ENCODE results near the gene TEX48. TPM values are rescaled to one million over a fixed set of nuclear protein-coding genes. Genes with fewer than 3 reads are reported as not detected.

The TEX48 gene
- polyA plus RNA-seq, 1 donor from 2014 or later, result not detected

DNA sequence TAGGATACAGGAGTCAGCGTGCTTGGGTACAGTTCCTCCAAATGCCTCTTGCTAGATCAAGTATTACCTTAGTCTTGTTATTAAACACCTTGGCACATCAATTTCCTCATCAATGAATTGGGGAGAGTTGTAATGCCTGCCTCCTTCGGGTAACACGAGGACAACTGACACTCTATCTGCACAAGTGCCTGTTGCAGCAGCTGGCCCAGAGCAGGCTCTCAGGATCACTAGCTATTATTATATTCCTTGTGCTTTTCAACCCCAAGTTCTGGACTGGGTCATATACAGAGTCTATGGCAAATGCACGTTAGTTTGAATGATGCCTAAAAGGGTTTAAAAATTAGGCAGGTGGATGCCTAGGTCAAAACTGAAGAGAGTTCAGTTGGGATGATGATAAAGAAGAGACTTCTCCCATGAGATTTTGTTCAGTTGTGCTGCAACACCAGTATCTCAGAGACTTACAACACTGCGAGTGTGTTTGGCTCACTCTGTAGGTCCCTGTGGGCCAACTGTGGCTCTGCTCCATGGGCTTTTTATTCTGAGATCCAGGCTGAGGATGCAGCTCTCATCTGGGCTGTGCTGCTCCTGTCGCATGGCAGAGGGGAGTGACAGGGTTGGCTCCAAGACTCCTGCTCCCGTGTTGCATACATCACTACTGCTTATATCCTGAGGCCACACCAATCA is 41.1 kb upstream of the TEX48 start:
- Histone ChIP-seq H3K4me3 (ENCODE audit: low read length) (no peak overlapping the region), H3K36me3 (ENCODE audit: insufficient read depth, low read length) (no peaks in the 10 kb centered on the region), H3K9me2 (ENCODE audit: insufficient read depth, low read length) (no peaks in the 10 kb centered on the region), H3K27ac (ENCODE audit: low read length) (no peak overlapping the region), H4K20me1 (ENCODE audit: insufficient read depth) (no peaks in the 10 kb centered on the region), H3F3A (ENCODE audit: insufficient read depth, low read length, poor library complexity, severe bottlenecking) (no peaks in the 10 kb centered on the region), H3K79me2 (replicated peaks; ENCODE audit: insufficient read depth, low read length) (no peaks in the 10 kb centered on the region), H3K27me3 (ENCODE audit: insufficient read depth, low read depth, low read length) (no peaks in the 10 kb centered on the region), H3K9ac (ENCODE audit: low read length) (no peak overlapping the region), H2AFZ (ENCODE audit: low read depth, low read length) (no peak overlapping the region), H3K9me3 (ENCODE audit: low read length) (no peaks in the 10 kb centered on the region), H3K4me2 (ENCODE audit: low read length) (no peak overlapping the region)
- TF ChIP-seq RAD21 (conservative IDR thresholded peaks at IDR 0.05) (no peak), MXI1 (conservative IDR thresholded peaks at IDR 0.05; ENCODE audit: poor library complexity, severe bottlenecking) (no peak), SMC3 (conservative IDR thresholded peaks at IDR 0.05; ENCODE audit: poor library complexity) (no peak), EP300 (conservative IDR thresholded peaks at IDR 0.05; ENCODE audit: poor library complexity, severe bottlenecking) (no peak), TAF1 (IDR thresholded peaks at IDR 0.05; ENCODE audit: low read depth) (no peak), POLR2AphosphoS5 (IDR thresholded peaks at IDR 0.05) (no peak), EZH2 (IDR thresholded peaks at IDR 0.05; ENCODE audit: borderline replicate concordance, insufficient read depth, low read length, poor library complexity, severe bottlenecking) (no peak)
- TF ChIP-seq, protein P1, sequence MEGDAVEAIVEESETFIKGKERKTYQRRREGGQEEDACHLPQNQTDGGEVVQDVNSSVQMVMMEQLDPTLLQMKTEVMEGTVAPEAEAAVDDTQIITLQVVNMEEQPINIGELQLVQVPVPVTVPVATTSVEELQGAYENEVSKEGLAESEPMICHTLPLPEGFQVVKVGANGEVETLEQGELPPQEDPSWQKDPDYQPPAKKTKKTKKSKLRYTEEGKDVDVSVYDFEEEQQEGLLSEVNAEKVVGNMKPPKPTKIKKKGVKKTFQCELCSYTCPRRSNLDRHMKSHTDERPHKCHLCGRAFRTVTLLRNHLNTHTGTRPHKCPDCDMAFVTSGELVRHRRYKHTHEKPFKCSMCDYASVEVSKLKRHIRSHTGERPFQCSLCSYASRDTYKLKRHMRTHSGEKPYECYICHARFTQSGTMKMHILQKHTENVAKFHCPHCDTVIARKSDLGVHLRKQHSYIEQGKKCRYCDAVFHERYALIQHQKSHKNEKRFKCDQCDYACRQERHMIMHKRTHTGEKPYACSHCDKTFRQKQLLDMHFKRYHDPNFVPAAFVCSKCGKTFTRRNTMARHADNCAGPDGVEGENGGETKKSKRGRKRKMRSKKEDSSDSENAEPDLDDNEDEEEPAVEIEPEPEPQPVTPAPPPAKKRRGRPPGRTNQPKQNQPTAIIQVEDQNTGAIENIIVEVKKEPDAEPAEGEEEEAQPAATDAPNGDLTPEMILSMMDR (IDR thresholded peaks at IDR 0.05; ENCODE audit: poor library complexity, severe bottlenecking), result no peak
- TF ChIP-seq, protein P2, sequence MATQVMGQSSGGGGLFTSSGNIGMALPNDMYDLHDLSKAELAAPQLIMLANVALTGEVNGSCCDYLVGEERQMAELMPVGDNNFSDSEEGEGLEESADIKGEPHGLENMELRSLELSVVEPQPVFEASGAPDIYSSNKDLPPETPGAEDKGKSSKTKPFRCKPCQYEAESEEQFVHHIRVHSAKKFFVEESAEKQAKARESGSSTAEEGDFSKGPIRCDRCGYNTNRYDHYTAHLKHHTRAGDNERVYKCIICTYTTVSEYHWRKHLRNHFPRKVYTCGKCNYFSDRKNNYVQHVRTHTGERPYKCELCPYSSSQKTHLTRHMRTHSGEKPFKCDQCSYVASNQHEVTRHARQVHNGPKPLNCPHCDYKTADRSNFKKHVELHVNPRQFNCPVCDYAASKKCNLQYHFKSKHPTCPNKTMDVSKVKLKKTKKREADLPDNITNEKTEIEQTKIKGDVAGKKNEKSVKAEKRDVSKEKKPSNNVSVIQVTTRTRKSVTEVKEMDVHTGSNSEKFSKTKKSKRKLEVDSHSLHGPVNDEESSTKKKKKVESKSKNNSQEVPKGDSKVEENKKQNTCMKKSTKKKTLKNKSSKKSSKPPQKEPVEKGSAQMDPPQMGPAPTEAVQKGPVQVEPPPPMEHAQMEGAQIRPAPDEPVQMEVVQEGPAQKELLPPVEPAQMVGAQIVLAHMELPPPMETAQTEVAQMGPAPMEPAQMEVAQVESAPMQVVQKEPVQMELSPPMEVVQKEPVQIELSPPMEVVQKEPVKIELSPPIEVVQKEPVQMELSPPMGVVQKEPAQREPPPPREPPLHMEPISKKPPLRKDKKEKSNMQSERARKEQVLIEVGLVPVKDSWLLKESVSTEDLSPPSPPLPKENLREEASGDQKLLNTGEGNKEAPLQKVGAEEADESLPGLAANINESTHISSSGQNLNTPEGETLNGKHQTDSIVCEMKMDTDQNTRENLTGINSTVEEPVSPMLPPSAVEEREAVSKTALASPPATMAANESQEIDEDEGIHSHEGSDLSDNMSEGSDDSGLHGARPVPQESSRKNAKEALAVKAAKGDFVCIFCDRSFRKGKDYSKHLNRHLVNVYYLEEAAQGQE (IDR thresholded peaks at IDR 0.05; ENCODE audit: borderline replicate concordance), result no peak

DNA sequence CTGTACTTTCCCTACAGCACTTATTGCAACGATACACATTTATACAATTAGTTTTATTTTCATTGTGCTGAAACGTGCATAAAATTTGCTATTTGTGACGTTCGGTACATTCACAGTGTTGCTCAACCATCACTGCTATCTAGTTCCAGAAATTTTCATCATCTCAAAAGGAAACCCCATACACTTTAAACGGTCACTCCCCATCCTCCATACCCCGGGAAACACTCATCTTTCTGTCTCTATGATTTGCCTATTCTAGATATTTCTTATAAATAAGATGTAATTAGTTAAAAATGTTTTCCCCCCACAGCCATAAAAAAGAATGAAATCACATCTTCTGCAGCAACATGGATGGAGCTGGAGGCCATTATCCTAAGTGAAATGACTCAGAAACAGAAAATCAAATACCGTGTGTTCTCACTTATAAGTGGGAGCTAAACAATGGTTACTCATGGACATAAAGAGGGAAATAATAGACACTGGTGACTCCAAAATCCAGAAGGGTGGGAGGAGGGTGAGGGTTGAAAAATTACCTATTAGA is 40.2 kb upstream of the TEX48 start:
- H3K4me2 ChIP-seq (ENCODE audit: low read length), result no peak overlapping the region
- no peaks in the 10 kb centered on the region for H3K9me2 ChIP-seq (ENCODE audit: insufficient read depth, low read length)
- TF ChIP-seq SMC3 (conservative IDR thresholded peaks at IDR 0.05; ENCODE audit: poor library complexity), result no peak
- H3K27me3 ChIP-seq (ENCODE audit: insufficient read depth, low read depth, low read length), result no peaks in the 10 kb centered on the region
- H3K27ac ChIP-seq (ENCODE audit: low read length), result no peak overlapping the region
- no peaks in the 10 kb centered on the region for H3K9me3 ChIP-seq (ENCODE audit: low read length)
- H3K9ac ChIP-seq (ENCODE audit: low read length), result no peak overlapping the region
- no peak overlapping the region for H2AFZ ChIP-seq (ENCODE audit: low read depth, low read length)
- H4K20me1 ChIP-seq (ENCODE audit: insufficient read depth), result no peaks in the 10 kb centered on the region
- H3K36me3 ChIP-seq (ENCODE audit: insufficient read depth, low read length), result no peaks in the 10 kb centered on the region
- no peaks in the 10 kb centered on the region for H3K79me2 ChIP-seq (replicated peaks; ENCODE audit: insufficient read depth, low read length)
- H3F3A ChIP-seq (ENCODE audit: insufficient read depth, low read length, poor library complexity, severe bottlenecking), result no peaks in the 10 kb centered on the region
- H3K4me3 ChIP-seq (ENCODE audit: low read length), result no peak overlapping the region
